ENCODE measurements around the gene FAAP100. TPM values are rescaled to one million over a fixed set of nuclear protein-coding genes. Genes with fewer than 3 reads are reported as not detected.

The FAAP100 gene
- total and polyA plus RNA-seq, 2 experiments from 2014 or later = 18.3 to 34.4 TPM

DNA sequence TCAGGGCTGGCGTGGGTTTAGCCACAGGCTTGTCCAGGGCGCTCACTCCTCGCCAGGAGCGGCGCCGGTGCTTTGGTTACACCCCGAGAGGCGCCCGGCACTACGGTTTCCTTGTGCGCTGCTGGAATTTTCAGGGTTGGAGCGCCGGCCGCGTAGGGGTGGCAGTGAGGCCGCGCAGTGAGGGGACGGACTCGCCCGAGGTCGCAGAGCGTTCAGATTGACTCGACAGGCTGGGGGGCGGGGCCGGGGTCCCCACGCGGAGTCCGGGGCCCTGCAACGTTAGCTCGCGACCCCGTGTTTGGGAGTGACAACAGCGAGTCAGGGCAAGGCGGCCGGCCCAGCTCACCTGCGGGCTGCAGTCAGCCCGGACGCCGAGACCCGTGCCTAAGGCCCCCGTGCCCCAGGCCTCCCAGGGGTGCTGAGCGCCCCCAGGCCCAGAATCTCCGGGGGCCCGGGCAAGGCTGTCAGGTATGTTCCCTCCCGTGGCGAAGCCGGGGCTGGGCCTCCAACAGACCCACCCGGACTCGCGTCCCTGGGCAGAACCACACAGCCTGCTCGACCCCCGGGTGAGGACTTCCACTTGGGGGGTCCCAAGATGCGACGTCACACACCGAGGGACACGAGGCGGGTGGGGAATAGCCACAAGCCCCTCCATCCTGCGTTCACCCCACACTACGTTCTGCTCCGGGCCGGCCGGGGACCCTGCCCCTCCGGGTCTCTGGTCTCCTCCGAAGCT lies 38.2 kb downstream of the FAAP100 start:
- DNase-seq (ENCODE audit: low spot score) = peak; percentile 90
- TF ChIP-seq CTCF (IDR thresholded peaks at IDR 0.05; ENCODE audit: poor library complexity) = no peak
- no peak for TF ChIP-seq EZH2phosphoT487 (IDR thresholded peaks at IDR 0.05; ENCODE audit: low read depth, severe bottlenecking, unreplicated experiment)
- no peak for TF ChIP-seq EZH2 (IDR thresholded peaks at IDR 0.05; ENCODE audit: borderline replicate concordance)
- WGBS (ENCODE audit: low lambda C conversion rate, missing lambda C conversion rate) = 1% methylated on average over 49 of the region's 64 CpGs

GRCh38 chr17:81513372-81513752 lies 38.8 kb downstream of the FAAP100 start:
- Histone ChIP-seq H3K79me2 (peaks cover 79% of the 10 kb centered on the region), H3K9me3 (ENCODE audit: low read depth) (no peaks in the 10 kb centered on the region), H3K9me2 (replicated peaks; ENCODE audit: insufficient read depth) (no peaks in the 10 kb centered on the region), H3K27me3 (no peaks in the 10 kb centered on the region), H3K4me3 (peak overlapping the region; percentile 83), H2AFZ (peak overlapping the region; percentile 31), H3K36me3 (replicated peaks; ENCODE audit: insufficient read depth, low read depth) (peaks cover 9% of the 10 kb centered on the region), H3K4me1 (ENCODE audit: insufficient read depth) (peaks cover 36% of the 10 kb centered on the region), H4K20me1 (ENCODE audit: insufficient read depth, poor library complexity, severe bottlenecking) (peaks cover 55% of the 10 kb centered on the region), H3K4me2 (peak overlapping the region; percentile 100), H3K27ac (peak overlapping the region; percentile 100)
- no peak for TF ChIP-seq EZH2phosphoT487 (IDR thresholded peaks at IDR 0.05; ENCODE audit: low read depth, severe bottlenecking, unreplicated experiment)
- no peak for TF ChIP-seq EZH2 (IDR thresholded peaks at IDR 0.05; ENCODE audit: borderline replicate concordance)
- no peak for TF ChIP-seq CTCF (IDR thresholded peaks at IDR 0.05; ENCODE audit: poor library complexity)
- 2% methylated on average over 20 of the region's 23 CpGs for WGBS (ENCODE audit: low lambda C conversion rate, missing lambda C conversion rate)
- peak; percentile 82 for DNase-seq (ENCODE audit: low spot score)

More for the DNA sequence above, 38.2 kb downstream of the FAAP100 start:
- H4K20me1 ChIP-seq (ENCODE audit: insufficient read depth, poor library complexity, severe bottlenecking) = peaks cover 52% of the 10 kb centered on the region
- peaks cover 74% of the 10 kb centered on the region for H3K79me2 ChIP-seq
- peaks cover 39% of the 10 kb centered on the region for H3K4me1 ChIP-seq (ENCODE audit: insufficient read depth)
- H3K4me2 ChIP-seq = peak overlapping the region; percentile 100
- peak overlapping the region; percentile 31 for H2AFZ ChIP-seq
- H3K9me2 ChIP-seq (replicated peaks; ENCODE audit: insufficient read depth) = no peaks in the 10 kb centered on the region
- no peaks in the 10 kb centered on the region for H3K9me3 ChIP-seq (ENCODE audit: low read depth)
- H3K27me3 ChIP-seq = peaks cover under 1% of the 10 kb centered on the region
- peak overlapping the region; percentile 83 for H3K4me3 ChIP-seq
- H3K36me3 ChIP-seq (replicated peaks; ENCODE audit: insufficient read depth, low read depth) = peaks cover 9% of the 10 kb centered on the region
- H3K27ac ChIP-seq = peak overlapping the region; percentile 100

DNA sequence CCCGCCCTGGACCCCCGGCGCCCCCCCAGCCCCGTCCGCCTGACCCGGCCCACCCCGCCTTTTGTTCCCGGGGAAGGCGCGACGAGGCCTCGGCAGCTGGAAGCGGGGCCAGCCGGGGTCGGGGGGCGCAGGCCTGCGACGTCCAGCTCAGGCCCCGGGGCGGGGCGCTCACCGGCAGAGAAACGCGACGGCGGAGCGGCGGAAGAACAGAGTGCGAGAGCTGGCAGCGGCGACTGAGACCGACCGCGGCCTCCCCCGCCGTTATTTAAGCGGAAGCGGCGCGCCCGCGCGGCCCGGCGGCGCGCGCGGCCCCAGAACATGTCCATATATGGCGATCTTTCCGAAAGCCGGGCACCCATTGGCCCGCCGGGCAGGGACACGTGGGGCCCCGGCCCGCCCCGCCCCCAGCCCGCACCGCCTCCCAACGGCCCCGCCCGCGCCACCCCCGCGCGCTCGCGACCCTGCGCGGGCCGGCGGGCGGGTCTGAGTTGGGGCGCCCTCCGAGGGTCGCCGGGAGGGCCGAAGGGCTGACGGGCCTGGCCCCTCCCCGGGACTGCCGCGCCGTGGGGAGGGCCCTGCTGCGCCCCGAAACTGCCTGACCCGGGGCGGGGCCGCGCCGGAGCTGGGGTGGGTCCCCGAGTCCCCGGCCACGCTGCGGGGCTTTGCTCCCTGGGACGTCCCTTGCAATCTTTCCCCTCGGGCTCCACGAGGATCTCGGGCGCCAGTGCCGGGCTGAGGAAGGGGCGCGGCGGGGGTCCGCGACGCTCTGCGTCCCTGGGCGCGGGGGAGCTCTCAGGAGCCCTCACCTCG lies 39.4 kb downstream of the FAAP100 start, which contains the start of gene ACTG1:
ACTG1 (minus strand) TSS at position 238 of the 810 bp plus-strand sequence. CDS start 445 bp downstream, outside the sequence.
- TF ChIP-seq CTCF (IDR thresholded peaks at IDR 0.05; ENCODE audit: poor library complexity) (no peak), EZH2phosphoT487 (IDR thresholded peaks at IDR 0.05; ENCODE audit: low read depth, severe bottlenecking, unreplicated experiment) (no peak), EZH2 (IDR thresholded peaks at IDR 0.05; ENCODE audit: borderline replicate concordance) (no peak)
- Histone ChIP-seq H3K4me2 (peak within 1 kb of the TSS; percentile 100), H3K27me3 (no peaks in the 10 kb centered on the region), H3K4me3 (peak within 1 kb of the TSS; percentile 91), H4K20me1 (ENCODE audit: insufficient read depth, poor library complexity, severe bottlenecking) (peaks cover 59% of the 10 kb centered on the region), H3K9me3 (ENCODE audit: low read depth) (no peaks in the 10 kb centered on the region), H3K9me2 (replicated peaks; ENCODE audit: insufficient read depth) (no peaks in the 10 kb centered on the region), H2AFZ (peak within 1 kb of the TSS; percentile 31), H3K27ac (peak within 1 kb of the TSS; percentile 100), H3K36me3 (replicated peaks; ENCODE audit: insufficient read depth, low read depth) (peaks cover 9% of the 10 kb centered on the region), H3K79me2 (peaks cover 77% of the 10 kb centered on the region), H3K4me1 (ENCODE audit: insufficient read depth) (peaks cover 33% of the 10 kb centered on the region)
- peak; percentile 97 for DNase-seq (ENCODE audit: low spot score)
- WGBS (ENCODE audit: low lambda C conversion rate, missing lambda C conversion rate) = 1% methylated on average over 42 of the region's 111 CpGs

Measured in hepatocyte (in vitro differentiated cells).